PC-9 (cell line): ENCODE measurements around the gene UBIAD1.

Experiments used
- EZH2 ChIP-seq: fragments of 200-600 bp; sonication (generic); IDR thresholded peaks from 2 replicates; pipeline ENCODE4 v1.8.0; 2017; ENCODE audit warnings: antibody characterized with exemption, low read depth
- TF ChIP-seq, protein P1 (sequence below): fragments of 200-600 bp; sonication (generic); conservative IDR thresholded peaks from 2 replicates; pipeline ENCODE4 v1.6.1; 2017; ENCODE audit warnings: mixed run types, antibody characterized with exemption, mild to moderate bottlenecking, moderate library complexity

DNA sequence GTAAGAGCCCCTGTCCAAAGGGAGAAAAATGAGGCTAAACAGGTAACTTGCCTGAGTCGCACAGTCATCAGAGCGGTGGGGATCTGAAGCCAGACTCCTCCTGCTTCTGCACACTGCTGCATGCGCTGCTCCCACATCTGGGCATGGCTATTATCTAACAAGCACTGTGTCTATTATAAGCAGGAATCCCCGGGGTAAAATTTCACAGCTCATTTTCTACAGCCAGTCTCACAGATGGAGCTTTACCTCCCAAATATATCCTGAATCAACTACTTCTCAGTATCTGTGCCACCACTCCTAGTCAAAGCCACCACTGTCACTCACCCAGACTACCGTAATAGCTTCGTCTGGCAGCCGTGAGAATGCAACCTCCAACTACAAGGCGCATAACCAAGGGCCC, 20.5 kb upstream of the UBIAD1 start:
- TF ChIP-seq, protein P1, sequence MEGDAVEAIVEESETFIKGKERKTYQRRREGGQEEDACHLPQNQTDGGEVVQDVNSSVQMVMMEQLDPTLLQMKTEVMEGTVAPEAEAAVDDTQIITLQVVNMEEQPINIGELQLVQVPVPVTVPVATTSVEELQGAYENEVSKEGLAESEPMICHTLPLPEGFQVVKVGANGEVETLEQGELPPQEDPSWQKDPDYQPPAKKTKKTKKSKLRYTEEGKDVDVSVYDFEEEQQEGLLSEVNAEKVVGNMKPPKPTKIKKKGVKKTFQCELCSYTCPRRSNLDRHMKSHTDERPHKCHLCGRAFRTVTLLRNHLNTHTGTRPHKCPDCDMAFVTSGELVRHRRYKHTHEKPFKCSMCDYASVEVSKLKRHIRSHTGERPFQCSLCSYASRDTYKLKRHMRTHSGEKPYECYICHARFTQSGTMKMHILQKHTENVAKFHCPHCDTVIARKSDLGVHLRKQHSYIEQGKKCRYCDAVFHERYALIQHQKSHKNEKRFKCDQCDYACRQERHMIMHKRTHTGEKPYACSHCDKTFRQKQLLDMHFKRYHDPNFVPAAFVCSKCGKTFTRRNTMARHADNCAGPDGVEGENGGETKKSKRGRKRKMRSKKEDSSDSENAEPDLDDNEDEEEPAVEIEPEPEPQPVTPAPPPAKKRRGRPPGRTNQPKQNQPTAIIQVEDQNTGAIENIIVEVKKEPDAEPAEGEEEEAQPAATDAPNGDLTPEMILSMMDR: no peak
- TF ChIP-seq EZH2: no peak
